Neural cell (in vitro differentiated cells): ENCODE measurements around the gene EXO1. TPM values are rescaled to one million over a fixed set of nuclear protein-coding genes. Genes with fewer than 3 reads are reported as not detected.
"Not testable (repeated sequence)": the region's sequence is repeated elsewhere in the genome, so short reads cannot be mapped to it uniquely, and the experiment has no call there.

ENCODE experiments used
- H2AFZ ChIP-seq: fragments of 200-600, 300-800 bp; sonication (generic), shearing (Covaris generic); 2 replicates; pipeline ENCODE4 v1.6.0; 2014; ENCODE audit warnings: low read depth, mild to moderate bottlenecking, antibody characterized with exemption, low read length, moderate library complexity
- H3F3A ChIP-seq: fragments of 200-600 bp; shearing (Covaris generic); 2 replicates; pipeline ENCODE4 v1.6.1; 2016; ENCODE audit warnings: mild to moderate bottlenecking, moderate library complexity, mixed read lengths, antibody characterized with exemption, low read length; ENCODE audit not compliant: insufficient read depth, poor library complexity, severe bottlenecking
- H3K27ac ChIP-seq: fragments of 200-600, 300-800 bp; sonication (generic), shearing (Covaris generic); 2 replicates; pipeline ENCODE4 v1.5.1; 2014; ENCODE audit warnings: mild to moderate bottlenecking, low read length, moderate library complexity
- H3K27me3 ChIP-seq: fragments of 300-800, 200-600 bp; sonication (generic), shearing (Covaris generic); 2 replicates; pipeline ENCODE4 v1.6.0; 2014; ENCODE audit warnings: mild to moderate bottlenecking, low read depth, low read length, moderate library complexity; ENCODE audit not compliant: insufficient read depth
- H3K36me3 ChIP-seq: fragments of 300-800, 200-600 bp; sonication (generic), shearing (Covaris generic); 2 replicates; pipeline ENCODE4 v1.5.1; 2014; ENCODE audit warnings: mild to moderate bottlenecking, antibody characterized with exemption, low read length, moderate library complexity; ENCODE audit not compliant: insufficient read depth
- H3K4me2 ChIP-seq: fragments of 300-800, 200-600 bp; sonication (generic), shearing (Covaris generic); 2 replicates; pipeline ENCODE4 v1.6.0; 2014; ENCODE audit warnings: mild to moderate bottlenecking, low read length
- H3K4me3 ChIP-seq: fragments of 300-800, 200-600 bp; sonication (generic), shearing (Covaris generic); 2 replicates; pipeline ENCODE4 v1.5.1; 2014; ENCODE audit warnings: mild to moderate bottlenecking, low read length, moderate library complexity
- H3K79me2 ChIP-seq: fragments of 200-600 bp; shearing (Covaris generic); replicated peaks from 2 replicates; pipeline ENCODE4 v1.6.0; 2014; ENCODE audit warnings: mild to moderate bottlenecking, low read length, moderate library complexity; ENCODE audit not compliant: insufficient read depth
- H3K9ac ChIP-seq: fragments of 300-800, 200-600 bp; sonication (generic), shearing (Covaris generic); 2 replicates; pipeline ENCODE4 v1.6.1; 2016; ENCODE audit warnings: mild to moderate bottlenecking, low read length, mixed read lengths
- H3K9me2 ChIP-seq: fragments of 200-600 bp; shearing (Covaris generic); 2 replicates; pipeline ENCODE4 v1.6.1; 2016; ENCODE audit warnings: mild to moderate bottlenecking, low read length, mixed read lengths; ENCODE audit not compliant: insufficient read depth
- H3K9me3 ChIP-seq: fragments of 200-600, 300-800 bp; sonication (generic), shearing (Covaris generic); 2 replicates; pipeline ENCODE4 v1.6.1; 2016; ENCODE audit warnings: mild to moderate bottlenecking, mixed run types, low read length, moderate library complexity, mixed read lengths
- H4K20me1 ChIP-seq: fragments of 200-600 bp; shearing (Covaris generic); 2 replicates; pipeline ENCODE4 v1.6.1; 2016; ENCODE audit warnings: mild to moderate bottlenecking, mixed run types; ENCODE audit not compliant: insufficient read depth
- EP300 ChIP-seq: fragments of 450-650 bp; conservative IDR thresholded peaks from 2 replicates; pipeline ENCODE4 v1.6.1; 2014; ENCODE audit warnings: antibody characterized with exemption, mild to moderate bottlenecking, moderate library complexity; ENCODE audit not compliant: poor library complexity, severe bottlenecking
- EZH2 ChIP-seq: fragments of 200-600, 300-800 bp; shearing (Covaris generic), sonication (generic); IDR thresholded peaks from 2 replicates; pipeline ENCODE4 v1.6.1; 2014; ENCODE audit warnings: antibody characterized with exemption, low read length, borderline replicate concordance, mild to moderate bottlenecking; ENCODE audit not compliant: insufficient read depth, poor library complexity, severe bottlenecking
- MXI1 ChIP-seq: fragments of 450-650 bp; conservative IDR thresholded peaks from 2 replicates; pipeline ENCODE4 v1.6.1; 2014; ENCODE audit warnings: antibody characterized with exemption, mild to moderate bottlenecking; ENCODE audit not compliant: poor library complexity, severe bottlenecking
- POLR2AphosphoS5 ChIP-seq: IDR thresholded peaks from 2 replicates; pipeline ENCODE4 v1.6.1; 2012
- RAD21 ChIP-seq: fragments of 450-650 bp; conservative IDR thresholded peaks from 2 replicates; pipeline ENCODE4 v1.6.1; 2014; ENCODE audit warnings: antibody characterized with exemption, mild to moderate bottlenecking, moderate library complexity
- SMC3 ChIP-seq: fragments of 450-650 bp; conservative IDR thresholded peaks from 2 replicates; pipeline ENCODE4 v1.6.1; 2014; ENCODE audit warnings: antibody characterized with exemption, mild to moderate bottlenecking, moderate library complexity; ENCODE audit not compliant: poor library complexity
- TAF1 ChIP-seq: IDR thresholded peaks from 2 replicates; pipeline ENCODE4 v1.6.1; 2012; ENCODE audit warnings: low read depth
- polyA plus RNA-seq: library from polyadenylated mRNA; depleted of rRNA; stranded (reverse); fragments of >200 nt; gene quantifications from 2 replicates; pipeline ENCODE4 v1.2.3, GENCODE V29; 2014
- TF ChIP-seq, protein P1 (sequence below): IDR thresholded peaks from 2 replicates; pipeline ENCODE4 v1.6.1; 2012; ENCODE audit warnings: borderline replicate concordance
- TF ChIP-seq, protein P2 (sequence below): fragments of 450-650 bp; IDR thresholded peaks from 2 replicates; pipeline ENCODE4 v1.5.1; 2014; ENCODE audit warnings: antibody characterized with exemption, mild to moderate bottlenecking, moderate library complexity; ENCODE audit not compliant: poor library complexity, severe bottlenecking

EXO1 gene
- polyA plus RNA-seq, 1 donor from 2014 or later = 0.92 TPM

DNA sequence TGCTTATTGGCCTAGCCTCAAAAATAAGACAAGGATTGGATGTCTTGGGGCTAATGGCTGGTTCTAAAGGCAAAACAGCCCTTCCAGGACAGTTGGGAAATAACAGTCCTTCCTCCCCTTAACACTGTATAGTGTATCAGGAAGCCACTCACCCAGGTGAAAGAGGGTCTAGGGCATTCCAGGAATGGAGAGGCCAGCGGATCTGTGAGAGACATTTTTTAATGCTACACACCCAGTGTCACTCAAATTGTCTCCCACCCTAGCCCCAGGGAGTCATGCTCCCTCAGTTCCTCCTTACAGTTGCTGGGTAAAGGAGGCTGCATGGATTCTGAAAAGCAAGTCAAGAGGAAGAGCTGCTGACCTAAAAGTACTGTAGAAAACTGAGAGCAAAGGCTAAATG is 24.1 kb upstream of the EXO1 start:
- no peaks in the 10 kb centered on the region for H3K9me2 ChIP-seq
- no peaks in the 10 kb centered on the region for H3K79me2 ChIP-seq
- H3F3A ChIP-seq = no peaks in the 10 kb centered on the region
- H3K27me3 ChIP-seq = no peaks in the 10 kb centered on the region
- H2AFZ ChIP-seq = no peak overlapping the region
- H3K4me2 ChIP-seq = no peak overlapping the region
- no peaks in the 10 kb centered on the region for H3K36me3 ChIP-seq
- H3K4me3 ChIP-seq = no peak overlapping the region
- no peaks in the 10 kb centered on the region for H3K9me3 ChIP-seq
- no peak for TF ChIP-seq SMC3
- TF ChIP-seq EZH2 = no peak
- TF ChIP-seq EP300 = no peak
- TF ChIP-seq RAD21 = no peak
- TF ChIP-seq TAF1 = no peak
- no peak overlapping the region for H3K9ac ChIP-seq
- no peaks in the 10 kb centered on the region for H4K20me1 ChIP-seq
- no peak overlapping the region for H3K27ac ChIP-seq

DNA sequence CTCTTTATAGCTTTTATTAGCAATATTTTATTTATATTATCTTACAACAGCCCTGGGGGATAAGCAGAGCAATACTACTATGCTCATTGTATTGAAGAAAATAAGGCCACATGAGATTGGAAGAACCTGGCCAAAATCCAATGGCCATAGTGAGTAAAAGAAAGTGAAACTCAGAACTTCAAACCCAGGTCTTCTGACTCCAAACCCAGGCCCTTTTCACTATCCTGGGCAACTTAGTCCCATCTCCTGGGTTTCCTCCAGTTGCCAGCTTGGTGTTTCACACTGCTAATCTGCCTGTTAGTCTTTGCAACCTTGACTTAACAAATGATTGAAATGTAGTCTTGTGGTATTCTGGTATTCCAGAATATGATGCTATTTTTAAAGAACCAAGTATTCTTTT is 22.4 kb upstream of the EXO1 start:
- Histone ChIP-seq H3K4me2 (no peak overlapping the region), H3K79me2 (no peaks in the 10 kb centered on the region), H3K4me3 (no peak overlapping the region), H3K9me3 (no peaks in the 10 kb centered on the region), H2AFZ (no peak overlapping the region), H3K9ac (no peak overlapping the region), H3F3A (no peaks in the 10 kb centered on the region), H3K27ac (no peak overlapping the region), H3K27me3 (no peaks in the 10 kb centered on the region), H4K20me1 (no peaks in the 10 kb centered on the region), H3K9me2 (no peaks in the 10 kb centered on the region), H3K36me3 (no peaks in the 10 kb centered on the region)
- no peak for TF ChIP-seq TAF1
- TF ChIP-seq MXI1 = no peak
- TF ChIP-seq POLR2AphosphoS5 = no peak
- TF ChIP-seq, protein P1, sequence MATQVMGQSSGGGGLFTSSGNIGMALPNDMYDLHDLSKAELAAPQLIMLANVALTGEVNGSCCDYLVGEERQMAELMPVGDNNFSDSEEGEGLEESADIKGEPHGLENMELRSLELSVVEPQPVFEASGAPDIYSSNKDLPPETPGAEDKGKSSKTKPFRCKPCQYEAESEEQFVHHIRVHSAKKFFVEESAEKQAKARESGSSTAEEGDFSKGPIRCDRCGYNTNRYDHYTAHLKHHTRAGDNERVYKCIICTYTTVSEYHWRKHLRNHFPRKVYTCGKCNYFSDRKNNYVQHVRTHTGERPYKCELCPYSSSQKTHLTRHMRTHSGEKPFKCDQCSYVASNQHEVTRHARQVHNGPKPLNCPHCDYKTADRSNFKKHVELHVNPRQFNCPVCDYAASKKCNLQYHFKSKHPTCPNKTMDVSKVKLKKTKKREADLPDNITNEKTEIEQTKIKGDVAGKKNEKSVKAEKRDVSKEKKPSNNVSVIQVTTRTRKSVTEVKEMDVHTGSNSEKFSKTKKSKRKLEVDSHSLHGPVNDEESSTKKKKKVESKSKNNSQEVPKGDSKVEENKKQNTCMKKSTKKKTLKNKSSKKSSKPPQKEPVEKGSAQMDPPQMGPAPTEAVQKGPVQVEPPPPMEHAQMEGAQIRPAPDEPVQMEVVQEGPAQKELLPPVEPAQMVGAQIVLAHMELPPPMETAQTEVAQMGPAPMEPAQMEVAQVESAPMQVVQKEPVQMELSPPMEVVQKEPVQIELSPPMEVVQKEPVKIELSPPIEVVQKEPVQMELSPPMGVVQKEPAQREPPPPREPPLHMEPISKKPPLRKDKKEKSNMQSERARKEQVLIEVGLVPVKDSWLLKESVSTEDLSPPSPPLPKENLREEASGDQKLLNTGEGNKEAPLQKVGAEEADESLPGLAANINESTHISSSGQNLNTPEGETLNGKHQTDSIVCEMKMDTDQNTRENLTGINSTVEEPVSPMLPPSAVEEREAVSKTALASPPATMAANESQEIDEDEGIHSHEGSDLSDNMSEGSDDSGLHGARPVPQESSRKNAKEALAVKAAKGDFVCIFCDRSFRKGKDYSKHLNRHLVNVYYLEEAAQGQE = no peak
- TF ChIP-seq SMC3 = no peak
- TF ChIP-seq, protein P2, sequence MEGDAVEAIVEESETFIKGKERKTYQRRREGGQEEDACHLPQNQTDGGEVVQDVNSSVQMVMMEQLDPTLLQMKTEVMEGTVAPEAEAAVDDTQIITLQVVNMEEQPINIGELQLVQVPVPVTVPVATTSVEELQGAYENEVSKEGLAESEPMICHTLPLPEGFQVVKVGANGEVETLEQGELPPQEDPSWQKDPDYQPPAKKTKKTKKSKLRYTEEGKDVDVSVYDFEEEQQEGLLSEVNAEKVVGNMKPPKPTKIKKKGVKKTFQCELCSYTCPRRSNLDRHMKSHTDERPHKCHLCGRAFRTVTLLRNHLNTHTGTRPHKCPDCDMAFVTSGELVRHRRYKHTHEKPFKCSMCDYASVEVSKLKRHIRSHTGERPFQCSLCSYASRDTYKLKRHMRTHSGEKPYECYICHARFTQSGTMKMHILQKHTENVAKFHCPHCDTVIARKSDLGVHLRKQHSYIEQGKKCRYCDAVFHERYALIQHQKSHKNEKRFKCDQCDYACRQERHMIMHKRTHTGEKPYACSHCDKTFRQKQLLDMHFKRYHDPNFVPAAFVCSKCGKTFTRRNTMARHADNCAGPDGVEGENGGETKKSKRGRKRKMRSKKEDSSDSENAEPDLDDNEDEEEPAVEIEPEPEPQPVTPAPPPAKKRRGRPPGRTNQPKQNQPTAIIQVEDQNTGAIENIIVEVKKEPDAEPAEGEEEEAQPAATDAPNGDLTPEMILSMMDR = no peak
- no peak for TF ChIP-seq RAD21
- no peak for TF ChIP-seq EZH2
- no peak for TF ChIP-seq EP300

DNA sequence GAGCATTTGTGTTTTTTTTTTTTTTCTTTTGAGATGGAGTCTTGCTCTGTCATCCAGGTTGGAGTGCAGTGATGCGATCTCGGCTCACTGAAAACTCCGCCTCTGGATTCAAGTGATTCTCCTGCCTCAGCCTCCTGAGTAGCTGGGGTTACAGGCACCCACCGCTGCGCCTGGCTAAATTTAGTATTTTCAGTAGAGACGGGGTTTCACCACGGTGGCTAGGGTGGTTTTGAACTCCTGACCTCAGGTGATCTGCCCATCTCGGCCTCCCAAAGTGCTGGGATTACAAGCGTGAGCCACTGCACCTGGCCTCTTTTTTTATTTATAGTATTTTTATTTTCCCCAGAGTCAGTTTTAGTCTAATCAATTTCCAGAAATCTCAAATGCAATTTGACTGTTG is 21.4 kb upstream of the EXO1 start:
- not testable (repeated sequence) for H3K79me2 ChIP-seq, H3K27me3 ChIP-seq, H3K9me3 ChIP-seq, H3K9me2 ChIP-seq, H3K4me3 ChIP-seq, H3K27ac ChIP-seq, H3F3A ChIP-seq, H2AFZ ChIP-seq, H4K20me1 ChIP-seq, H3K36me3 ChIP-seq, H3K4me2 ChIP-seq, H3K9ac ChIP-seq
